PC-3 (cell line): ENCODE results near the gene LRRC75B.

Experiments
- EZH2 ChIP-seq: fragments of 300-600 bp; sonication (generic); IDR thresholded peaks from one replicate; pipeline ENCODE4 v1.6.1; 2017; ENCODE audit warnings: antibody characterized with exemption, mild to moderate bottlenecking, low read length; ENCODE audit not compliant: unreplicated experiment
- EZH2phosphoT487 ChIP-seq: fragments of 300-600 bp; sonication (generic); IDR thresholded peaks from 2 replicates; pipeline ENCODE4 v1.6.1; 2018; ENCODE audit warnings: mild to moderate bottlenecking, antibody characterized with exemption, low read length, borderline replicate concordance
- TF ChIP-seq, protein P1 (sequence below): fragments of 300-600 bp; sonication (generic); conservative IDR thresholded peaks from 2 replicates; pipeline ENCODE4 v1.5.1; 2017; ENCODE audit warnings: antibody characterized with exemption, low read depth, mild to moderate bottlenecking, low read length

- no peak for TF ChIP-seq EZH2
- TF ChIP-seq, protein P1, sequence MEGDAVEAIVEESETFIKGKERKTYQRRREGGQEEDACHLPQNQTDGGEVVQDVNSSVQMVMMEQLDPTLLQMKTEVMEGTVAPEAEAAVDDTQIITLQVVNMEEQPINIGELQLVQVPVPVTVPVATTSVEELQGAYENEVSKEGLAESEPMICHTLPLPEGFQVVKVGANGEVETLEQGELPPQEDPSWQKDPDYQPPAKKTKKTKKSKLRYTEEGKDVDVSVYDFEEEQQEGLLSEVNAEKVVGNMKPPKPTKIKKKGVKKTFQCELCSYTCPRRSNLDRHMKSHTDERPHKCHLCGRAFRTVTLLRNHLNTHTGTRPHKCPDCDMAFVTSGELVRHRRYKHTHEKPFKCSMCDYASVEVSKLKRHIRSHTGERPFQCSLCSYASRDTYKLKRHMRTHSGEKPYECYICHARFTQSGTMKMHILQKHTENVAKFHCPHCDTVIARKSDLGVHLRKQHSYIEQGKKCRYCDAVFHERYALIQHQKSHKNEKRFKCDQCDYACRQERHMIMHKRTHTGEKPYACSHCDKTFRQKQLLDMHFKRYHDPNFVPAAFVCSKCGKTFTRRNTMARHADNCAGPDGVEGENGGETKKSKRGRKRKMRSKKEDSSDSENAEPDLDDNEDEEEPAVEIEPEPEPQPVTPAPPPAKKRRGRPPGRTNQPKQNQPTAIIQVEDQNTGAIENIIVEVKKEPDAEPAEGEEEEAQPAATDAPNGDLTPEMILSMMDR, result no peak
- no peak for TF ChIP-seq EZH2phosphoT487
These were observed 51.0 kb downstream of the LRRC75B start for GRCh38 chr22:24541681-24542515.
